Activated gamma-delta T cell treated with anti-CD3 and anti-CD28 coated beads, Interleukin-2, amount 50 U/mL, for 16 hours (primary cell): ENCODE measurements around the gene HTT.
"Not testable (repeated sequence)": the region's sequence is repeated elsewhere in the genome, so short reads cannot be mapped to it uniquely, and the experiment has no call there.

Experiments
- DNase-seq: peaks from one replicate; pipeline ENCODE4 v3.0.0-alpha.2; 2020; ENCODE audit warnings: low read depth

The HTT gene

DNA sequence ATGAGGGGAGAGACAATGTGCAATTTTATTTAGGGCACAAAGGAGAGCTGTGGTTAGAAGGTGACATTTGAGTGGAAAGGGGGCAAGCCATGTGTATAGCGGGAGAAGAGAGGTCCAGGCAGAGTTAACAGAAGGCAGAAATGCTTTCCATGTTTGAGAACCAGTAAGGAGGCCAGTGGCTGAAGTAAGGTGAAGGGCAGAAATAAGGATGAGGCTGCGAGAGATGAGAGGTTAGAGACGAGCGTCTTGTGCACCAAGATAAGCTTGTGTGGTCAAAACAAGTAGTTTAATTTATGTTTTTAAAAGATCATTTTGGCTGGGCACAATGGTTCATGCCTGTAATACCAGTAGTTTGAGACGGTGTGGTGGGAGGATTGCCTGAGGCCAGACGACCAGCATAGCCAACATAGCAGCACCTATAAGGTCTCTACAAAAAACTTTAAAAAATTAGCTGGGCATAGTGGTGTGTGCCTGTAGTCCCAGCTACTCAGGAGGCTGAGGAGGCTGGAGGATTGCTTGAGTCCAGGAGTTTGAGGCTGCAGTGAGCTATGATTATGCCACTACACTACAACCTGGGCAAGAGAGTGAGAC, 8.5 kb downstream of the HTT start:
- DNase-seq = no peak

DNA sequence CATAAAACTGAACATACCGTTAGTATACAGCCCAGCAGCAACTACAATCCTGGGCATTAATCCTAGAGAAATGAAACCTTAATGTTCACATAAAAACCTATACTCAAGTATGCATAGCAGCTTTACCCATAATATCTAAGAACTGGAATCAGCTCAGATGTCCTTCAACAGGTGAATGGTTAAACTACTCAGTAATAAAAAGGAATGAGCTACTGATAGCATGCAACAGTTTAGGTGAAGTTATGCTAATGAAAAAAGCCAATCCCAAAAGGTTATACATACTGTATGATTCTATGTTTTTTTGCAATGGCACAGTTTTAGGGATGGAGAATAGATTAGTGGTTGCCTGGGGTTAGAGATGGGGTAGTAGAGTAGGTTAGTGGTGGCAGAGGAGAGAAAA, 9.3 kb downstream of the HTT start:
- no peak for DNase-seq

DNA sequence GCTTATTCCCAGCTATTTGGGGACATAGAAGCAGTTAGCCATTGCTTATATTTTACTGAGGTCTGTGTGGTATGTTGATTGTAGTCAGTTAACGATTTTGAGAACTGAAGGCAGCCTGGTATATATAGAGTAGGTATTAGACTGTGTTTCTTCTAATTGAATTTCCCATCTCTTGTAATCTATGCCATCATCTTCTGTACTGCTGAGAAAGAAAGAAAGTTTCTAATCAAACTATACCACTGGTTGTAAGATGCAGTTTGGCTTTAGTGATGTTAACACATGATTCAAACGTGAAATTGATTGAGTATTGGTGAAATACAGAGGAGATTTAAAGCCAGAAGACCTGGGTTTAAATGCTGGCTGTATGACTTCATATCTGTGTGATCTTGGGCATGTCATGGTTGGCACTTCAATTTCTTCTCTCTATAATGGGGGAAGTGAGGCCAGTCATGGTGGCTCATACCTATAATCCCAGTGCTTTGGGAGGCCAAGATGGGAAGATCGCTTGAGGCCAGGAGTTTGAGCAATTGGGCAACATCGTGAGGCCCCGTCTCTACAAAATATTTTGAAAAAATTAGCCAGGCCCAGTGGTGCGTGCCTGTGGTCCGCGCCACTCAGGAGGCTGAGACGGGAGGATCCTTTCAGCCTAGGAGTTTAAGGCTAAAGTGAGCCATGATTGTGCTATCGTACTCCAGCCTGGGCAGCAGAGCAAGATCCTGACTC, 11.6 kb downstream of the HTT start:
- no peak for DNase-seq

DNA sequence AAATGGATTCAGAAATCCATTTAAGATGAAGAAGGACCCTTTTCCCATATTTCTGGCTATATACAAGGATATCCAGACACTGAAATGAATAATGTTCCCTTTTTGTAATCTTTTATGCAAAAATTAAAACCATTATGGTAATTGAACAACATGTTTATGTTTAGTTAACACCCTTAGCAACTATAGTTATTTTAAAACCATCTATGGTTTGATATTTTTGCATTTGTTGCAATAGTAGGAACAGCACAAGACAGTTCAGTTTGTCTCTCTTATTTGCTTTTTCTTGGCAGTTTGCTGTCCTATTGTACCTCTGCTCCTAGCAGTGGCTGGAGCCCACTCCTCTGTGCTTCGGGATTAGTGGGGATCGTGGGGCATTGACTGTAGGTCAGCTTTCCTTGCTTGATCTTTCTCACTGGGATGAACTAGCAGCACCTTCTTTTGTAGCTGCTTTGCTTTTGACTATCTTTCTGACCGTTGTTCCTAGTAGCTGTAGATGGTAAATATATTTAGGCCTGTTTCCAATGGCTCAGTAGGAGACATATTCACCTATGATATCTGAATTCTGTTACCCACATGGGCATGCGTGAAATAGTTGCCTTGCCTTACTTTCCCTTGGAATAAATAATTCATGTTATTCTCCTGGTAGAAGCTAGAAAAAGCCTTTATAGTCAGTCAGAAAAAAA, 12.8 kb downstream of the HTT start:
- no peak for DNase-seq

- no peak for DNase-seq
These were observed 17.0 kb downstream of the HTT start for GRCh38 chr4:3091464-3091863.

DNA sequence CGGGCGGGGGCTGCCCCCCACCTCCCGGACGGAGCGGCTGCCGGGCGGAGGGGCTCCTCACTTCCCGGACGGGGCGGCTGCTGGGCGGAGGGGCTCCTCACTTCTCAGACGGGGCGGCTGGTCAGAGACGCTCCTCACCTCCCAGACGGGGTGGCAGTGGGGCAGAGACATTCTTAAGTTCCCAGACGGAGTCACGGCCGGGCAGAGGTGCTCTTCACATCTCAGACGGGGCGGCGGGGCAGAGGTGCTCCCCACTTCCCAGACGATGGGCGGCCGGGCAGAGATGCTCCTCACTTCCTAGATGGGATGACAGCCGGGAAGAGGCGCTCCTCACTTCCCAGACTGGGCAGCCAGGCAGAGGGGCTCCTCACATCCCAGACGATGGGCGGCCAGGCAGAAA, 20.2 kb downstream of the HTT start:
- not testable (repeated sequence) for DNase-seq

DNA sequence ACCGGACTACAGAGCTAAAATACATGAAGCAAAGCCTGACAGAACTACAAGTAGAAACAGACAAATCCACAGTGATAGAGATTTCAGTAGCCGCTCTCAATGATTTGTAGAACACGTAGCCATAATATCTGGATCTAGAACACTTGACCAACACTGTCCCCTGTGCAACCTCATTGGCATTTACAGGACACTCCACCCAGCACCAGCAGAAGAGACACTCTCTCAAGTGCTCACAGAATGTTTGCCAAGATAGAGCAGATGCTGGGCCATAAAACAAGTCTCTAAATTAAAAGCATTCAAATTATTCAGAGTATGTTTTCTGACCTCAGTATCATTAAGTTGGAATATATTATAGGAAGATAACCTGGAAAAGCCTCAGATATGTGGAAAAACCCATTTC, 21.7 kb downstream of the HTT start:
- no peak for DNase-seq

DNA sequence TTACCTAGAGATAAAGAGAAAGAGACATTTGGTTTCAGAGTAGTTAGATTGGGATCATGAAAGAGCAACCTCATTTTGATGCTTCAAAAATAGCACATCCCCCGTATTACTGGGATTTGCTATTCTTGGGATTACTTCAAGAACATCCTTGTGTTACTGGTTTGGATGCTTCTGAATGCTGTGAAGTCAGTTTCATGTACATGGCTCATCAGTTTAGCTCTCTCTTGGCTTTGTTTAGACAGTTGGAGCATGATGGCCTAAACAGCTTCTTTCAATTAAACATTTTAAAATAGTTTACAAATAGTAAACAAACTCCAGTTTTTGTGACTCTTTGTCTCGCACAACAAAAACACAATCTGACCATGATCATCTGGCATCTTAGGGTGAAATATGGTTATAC, 23.9 kb downstream of the HTT start:
- DNase-seq = no peak

DNA sequence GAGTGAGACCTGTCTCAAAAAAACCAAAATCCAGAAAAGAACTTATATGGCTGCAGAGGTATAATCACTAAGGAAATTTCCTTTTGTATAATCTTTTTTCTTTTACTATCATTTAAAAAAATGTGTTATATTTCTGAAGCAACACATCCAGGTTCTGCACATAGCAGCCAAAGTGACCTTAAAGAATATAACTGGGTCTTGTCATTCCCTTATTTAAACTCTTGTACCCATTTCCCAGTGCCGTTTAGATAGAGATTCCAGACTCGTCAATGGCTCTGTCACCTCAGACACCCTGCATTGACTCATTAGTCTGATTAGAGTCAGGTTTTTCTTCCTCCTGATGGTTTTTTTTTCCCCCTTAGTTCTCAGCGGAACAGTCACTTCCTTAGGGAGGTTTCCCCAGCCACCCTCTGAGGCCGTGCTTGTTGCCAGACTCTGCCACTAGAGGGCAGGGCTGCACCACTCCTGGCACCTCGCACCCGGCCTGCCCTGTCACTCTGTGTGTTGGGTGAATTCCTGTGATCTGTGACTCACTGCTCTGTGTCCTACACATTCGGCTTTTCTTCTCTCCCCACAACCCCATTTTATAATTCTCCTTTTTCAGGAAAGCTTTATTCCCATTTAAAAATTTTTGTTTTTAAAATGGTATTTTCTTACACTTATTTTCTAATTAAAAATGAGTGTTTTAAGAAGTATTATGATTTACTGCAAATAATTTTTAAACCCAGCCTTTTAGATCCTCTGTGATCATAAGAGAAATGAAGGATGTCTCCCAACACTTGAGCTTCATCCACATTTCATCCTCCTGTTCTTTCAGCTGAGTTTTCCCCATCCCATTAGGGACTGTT, 32.1 kb downstream of the HTT start:
- DNase-seq = peak; percentile 78

GRCh38 chr4:3107271-3107670, 32.8 kb downstream of the HTT start:
- DNase-seq = no peak

DNA sequence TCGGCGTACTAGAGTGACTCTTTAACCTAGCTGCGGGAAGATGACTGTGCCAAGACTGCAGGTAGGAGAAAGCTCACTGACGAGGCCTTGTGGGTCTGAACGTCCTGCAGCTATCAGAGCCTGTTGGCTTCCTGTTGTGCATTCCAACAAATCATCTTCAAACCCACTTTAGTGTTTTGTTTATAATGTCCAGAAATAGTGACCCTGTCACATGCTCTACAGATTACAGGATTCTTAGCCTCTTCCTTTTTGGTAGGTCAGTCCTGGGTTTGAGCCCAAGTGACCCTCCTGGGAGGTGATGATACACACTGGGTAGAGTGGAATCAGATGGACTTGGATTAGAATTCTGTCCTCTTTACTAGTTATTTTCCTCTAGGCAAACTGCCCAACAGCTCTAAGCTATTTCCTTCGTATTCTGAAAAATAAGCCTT, 33.2 kb downstream of the HTT start:
- no peak for DNase-seq

GRCh38 chr4:3108211-3108610, 33.7 kb downstream of the HTT start:
- DNase-seq = no peak

GRCh38 chr4:3111461-3111860, 37.0 kb downstream of the HTT start:
- DNase-seq = no peak

GRCh38 chr4:3112201-3112600, 37.7 kb downstream of the HTT start:
- no peak for DNase-seq

GRCh38 chr4:3112609-3113469, 38.4 kb downstream of the HTT start:
- DNase-seq = no peak

DNA sequence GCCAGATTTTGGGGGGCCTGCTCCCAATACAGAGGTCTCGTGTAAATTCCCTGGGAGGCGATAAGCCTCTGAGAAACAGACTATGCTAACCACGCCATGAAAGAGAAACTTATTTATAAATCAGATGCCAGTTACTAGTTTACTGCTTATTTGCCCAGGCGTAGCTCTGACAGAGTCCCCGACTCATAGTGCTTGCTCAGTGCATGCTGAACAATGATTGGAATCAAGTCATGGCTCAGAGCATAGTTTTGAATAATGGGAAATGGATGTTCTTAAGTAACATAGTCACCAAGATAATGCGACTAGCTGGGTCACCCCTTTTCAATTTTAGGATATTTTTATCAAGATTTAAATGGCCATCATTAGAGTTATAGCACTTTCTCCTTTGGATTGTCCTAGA, 39.9 kb downstream of the HTT start:
- no peak for DNase-seq

- no peak for DNase-seq
These were observed 41.3 kb downstream of the HTT start for GRCh38 chr4:3115637-3116270.

GRCh38 chr4:3116955-3117354, 42.5 kb downstream of the HTT start:
- no peak for DNase-seq

DNA sequence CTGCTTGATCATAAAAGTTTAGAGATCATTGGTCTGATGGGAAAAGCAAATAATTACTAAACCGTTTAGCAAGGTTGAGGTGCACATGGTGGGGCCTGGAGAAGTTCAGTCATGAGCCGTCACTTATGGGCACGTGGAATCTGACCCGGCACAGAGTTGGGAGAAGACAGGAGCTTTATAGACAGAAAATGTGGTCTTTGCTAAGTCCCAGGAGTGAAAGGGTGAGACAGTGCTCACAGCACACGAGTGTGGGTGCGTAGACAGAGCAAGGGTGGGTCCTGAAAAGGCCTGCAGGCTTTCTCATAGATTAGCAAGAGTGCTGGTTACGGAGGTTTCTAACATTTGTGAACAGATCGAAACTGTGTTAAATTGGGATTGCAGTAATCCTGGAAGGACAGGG, 43.8 kb downstream of the HTT start:
- DNase-seq = no peak

DNA sequence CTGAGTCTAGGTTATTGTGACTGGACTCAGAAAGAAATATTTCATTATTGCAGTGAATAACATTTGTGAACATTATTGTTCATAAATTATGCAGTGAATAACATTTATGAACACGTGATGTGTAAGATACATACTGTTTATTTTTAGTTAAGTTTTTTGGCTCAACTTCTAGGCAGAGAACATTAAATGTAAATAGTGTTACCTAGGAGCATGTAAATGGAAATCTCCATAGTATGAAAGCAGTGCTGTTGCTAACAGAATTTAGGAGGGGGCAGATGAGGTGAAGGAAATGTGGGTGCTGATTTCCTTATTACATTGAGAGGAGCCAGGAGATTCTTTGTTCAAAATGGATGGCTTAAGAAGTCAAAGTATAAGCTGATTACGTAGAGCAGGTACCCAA, 45.0 kb downstream of the HTT start:
- no peak for DNase-seq

DNA sequence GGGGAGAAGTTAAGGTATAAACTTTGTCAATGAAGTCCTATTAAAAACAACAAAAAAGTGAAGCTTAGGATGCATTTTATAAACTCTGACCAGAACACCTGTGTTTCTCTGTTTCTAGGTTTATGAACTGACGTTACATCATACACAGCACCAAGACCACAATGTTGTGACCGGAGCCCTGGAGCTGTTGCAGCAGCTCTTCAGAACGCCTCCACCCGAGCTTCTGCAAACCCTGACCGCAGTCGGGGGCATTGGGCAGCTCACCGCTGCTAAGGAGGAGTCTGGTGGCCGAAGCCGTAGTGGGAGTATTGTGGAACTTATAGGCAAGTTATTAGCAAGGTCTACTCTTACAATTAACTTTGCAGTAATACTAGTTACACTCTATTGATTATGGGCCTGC, 46.6 kb downstream of the HTT start:
- no peak for DNase-seq
